ENCODE data around the gene MTMR2. TPM values are rescaled to one million over a fixed set of nuclear protein-coding genes. Genes with fewer than 3 reads are reported as not detected.
A peak's percentile ranks its signal among the peaks of the same experiment; 100 is the strongest.

The MTMR2 gene
- total and polyA plus RNA-seq, 2 of the 13 experiments (the other 11 are each of a cell fraction or from before 2014, with no cell fraction given): 12.7 to 22.3 TPM

GRCh38 chr11:95789506-95790122 lies 134.3 kb downstream of the MTMR2 start, which contains the start of gene FAM76B (continued):
- peak; percentile 93 for TF ChIP-seq HOMEZ (CRISPR knock-in tag; IDR thresholded peaks at IDR 0.05; ENCODE audit: low read depth)
- no peak; the same call in 1 of the 2 replicates for TF ChIP-seq ZNF790 (CRISPR knock-in tag; IDR thresholded peaks at IDR 0.05; ENCODE audit: borderline replicate concordance)
- peak; percentile 30; the same call in 1 of the 2 replicates for TF ChIP-seq RELA (CRISPR knock-in tag; IDR thresholded peaks at IDR 0.05)
- TF ChIP-seq CREBL2 (CRISPR knock-in tag; IDR thresholded peaks at IDR 0.05; ENCODE audit: borderline replicate concordance): peak; percentile 39; the same call in 1 of the 2 replicates
- peak; percentile 69 for TF ChIP-seq GMEB2 (CRISPR knock-in tag; IDR thresholded peaks at IDR 0.05; ENCODE audit: low read depth)
- no peak for TF ChIP-seq KDM6A (CRISPR knock-in tag; IDR thresholded peaks at IDR 0.05; ENCODE audit: low read depth)
- TF ChIP-seq ZNF570 (CRISPR knock-in tag; IDR thresholded peaks at IDR 0.05; ENCODE audit: borderline replicate concordance): no peak
- TF ChIP-seq GATA4 (IDR thresholded peaks at IDR 0.05; ENCODE audit: borderline replicate concordance, low read depth): no peak
- TF ChIP-seq ISX (CRISPR knock-in tag; conservative IDR thresholded peaks at IDR 0.05): no peak
- TF ChIP-seq JUN (CRISPR knock-in tag; IDR thresholded peaks at IDR 0.05): no peak; the same call in none of the 2 replicates
- TF ChIP-seq PAXIP1 (CRISPR knock-in tag; conservative IDR thresholded peaks at IDR 0.05): peak; percentile 57; the same call in 1 of the 2 replicates
- peak; percentile 68 for TF ChIP-seq MXD4 (CRISPR knock-in tag; IDR thresholded peaks at IDR 0.05)
- TF ChIP-seq ZFP36L1 (CRISPR knock-in tag; IDR thresholded peaks at IDR 0.05): peak; percentile 86
- 0 out of 2 replicates have a peak, but pooled peaks have one; percentile 32 for TF ChIP-seq KLF12 (CRISPR knock-in tag; IDR thresholded peaks at IDR 0.05; ENCODE audit: borderline replicate concordance)
- TF ChIP-seq ZNF350 (CRISPR knock-in tag; IDR thresholded peaks at IDR 0.05; ENCODE audit: borderline replicate concordance, low read depth): no peak; the same call in 1 of the 2 replicates
- TF ChIP-seq NFE2L2 (IDR thresholded peaks at IDR 0.05; ENCODE audit: low read length): no peak
- peak; percentile 40; the same call in 1 of the 2 replicates for TF ChIP-seq TIGD3 (CRISPR knock-in tag; IDR thresholded peaks at IDR 0.05; ENCODE audit: borderline replicate concordance)
- TF ChIP-seq ZNF326 (CRISPR knock-in tag; IDR thresholded peaks at IDR 0.05; ENCODE audit: borderline replicate concordance): no peak
- peak; percentile 86 for TF ChIP-seq ZMAT3 (CRISPR knock-in tag; conservative IDR thresholded peaks at IDR 0.05)
- no peak for TF ChIP-seq ZNF260 (CRISPR knock-in tag; IDR thresholded peaks at IDR 0.05; ENCODE audit: borderline replicate concordance, low read depth)
- TF ChIP-seq ZNF788 (CRISPR knock-in tag; IDR thresholded peaks at IDR 0.05; ENCODE audit: borderline replicate concordance): no peak; the same call in 1 of the 2 replicates
- no peak for TF ChIP-seq NFIC (IDR thresholded peaks at IDR 0.05; ENCODE audit: low read length)

Data from HepG2 (cell line).